Measurements from ENCODE around the gene NKX2-1.
"Not testable (repeated sequence)": the region's sequence is repeated elsewhere in the genome, so short reads cannot be mapped to it uniquely, and the experiment has no call there.

NKX2-1 gene

DNA sequence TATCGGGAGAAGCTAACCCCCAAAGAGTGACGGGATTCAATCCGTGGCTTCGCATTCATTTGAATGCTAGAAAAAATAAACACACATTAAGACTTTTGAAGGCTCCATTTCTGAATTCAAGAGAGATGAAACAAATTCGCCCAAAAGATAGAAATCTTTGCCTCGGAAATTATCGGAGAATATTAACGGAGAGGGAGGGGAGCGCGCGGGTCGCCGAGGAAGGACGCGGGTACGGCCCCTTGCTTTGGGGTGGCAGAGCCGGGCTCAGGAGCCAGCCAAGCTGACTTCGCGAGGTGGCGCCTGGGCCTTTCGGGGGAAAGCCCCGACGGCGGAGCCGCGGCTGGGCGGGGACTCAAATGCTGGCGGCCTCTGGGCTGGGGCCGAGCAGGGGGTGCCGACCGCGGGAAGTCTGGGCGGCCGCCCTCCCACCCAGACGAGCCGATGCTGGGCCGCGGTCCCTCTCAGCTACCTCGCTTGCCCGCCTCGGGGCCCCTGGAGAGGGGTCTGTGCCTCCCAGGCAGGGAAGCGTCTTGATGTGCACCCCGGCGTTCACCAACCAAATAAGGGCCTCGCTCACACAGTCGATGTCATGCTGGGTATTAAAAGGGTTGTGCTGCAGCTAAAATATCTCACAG, 14.7 kb downstream of the NKX2-1 start:
- DNase-seq = peak in 1 of 2 experiments; percentile 36

DNA sequence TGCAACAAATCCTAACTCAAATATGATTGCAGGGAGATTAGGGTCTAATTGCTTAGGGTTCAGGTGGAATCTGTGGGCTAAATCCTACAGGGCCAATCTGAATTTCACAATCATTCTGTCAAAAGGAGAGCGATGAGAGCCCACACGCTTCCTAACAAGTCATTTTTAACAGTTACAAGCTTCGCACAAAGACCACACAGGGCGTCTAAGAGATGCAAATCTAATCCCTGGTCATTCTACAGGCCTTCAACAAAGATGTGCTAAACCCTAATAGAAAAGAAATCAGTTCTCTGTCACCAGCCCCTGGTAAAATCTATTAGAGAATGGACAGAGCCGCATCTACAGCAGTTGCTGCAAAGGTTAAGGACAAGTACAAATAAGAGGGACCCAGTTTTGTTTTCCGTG, 15.3 kb downstream of the NKX2-1 start:
- DNase-seq = peak in 1 of 2 experiments; percentile 6

DNA sequence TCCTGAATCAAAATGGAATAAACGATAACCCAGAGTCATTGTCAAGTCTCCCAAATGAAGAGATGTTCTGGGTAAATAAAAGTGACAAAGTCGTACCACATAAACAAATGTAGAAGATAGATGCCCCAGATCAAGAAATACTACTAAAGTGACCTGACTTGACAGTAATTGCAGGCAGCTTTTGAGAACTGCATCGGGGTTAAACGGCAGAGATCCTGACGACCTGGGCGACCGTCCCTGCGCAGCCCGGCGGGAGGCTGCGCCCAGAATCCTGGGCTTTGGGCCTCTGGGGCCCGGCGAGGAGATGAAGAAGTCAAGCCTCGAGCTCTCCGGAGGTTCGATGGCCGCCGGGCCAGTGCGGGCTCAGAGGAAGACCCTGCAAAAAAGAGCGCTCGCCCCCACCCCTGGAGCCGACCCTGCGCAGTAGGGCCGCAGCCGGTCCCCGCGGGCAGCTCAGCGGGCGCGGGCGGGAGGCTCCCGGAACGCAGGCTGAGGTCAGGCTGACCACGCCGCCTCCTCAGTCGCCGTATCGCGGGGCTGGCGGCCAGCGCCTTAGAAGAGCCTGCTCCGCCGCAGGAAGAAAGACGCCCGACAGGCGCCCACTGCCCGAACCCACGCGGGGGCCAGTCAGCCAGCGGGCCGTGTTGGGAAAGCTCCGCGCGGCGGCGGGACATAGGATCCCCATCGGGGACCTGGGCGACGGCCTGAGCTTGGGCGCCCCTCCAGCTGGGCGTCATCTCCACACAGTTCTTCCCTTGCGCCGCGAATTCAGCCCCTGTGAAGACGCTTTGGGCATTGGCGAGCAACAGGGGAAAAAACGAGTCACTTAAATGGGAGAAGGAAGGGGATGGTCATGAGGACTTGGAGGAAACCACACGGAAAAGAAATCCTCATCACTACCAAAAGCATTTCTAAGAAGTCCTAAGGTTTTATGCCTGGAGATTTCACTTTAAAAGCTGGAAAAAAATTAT, 16.0 kb downstream of the NKX2-1 start:
- DNase-seq = no peak

DNA sequence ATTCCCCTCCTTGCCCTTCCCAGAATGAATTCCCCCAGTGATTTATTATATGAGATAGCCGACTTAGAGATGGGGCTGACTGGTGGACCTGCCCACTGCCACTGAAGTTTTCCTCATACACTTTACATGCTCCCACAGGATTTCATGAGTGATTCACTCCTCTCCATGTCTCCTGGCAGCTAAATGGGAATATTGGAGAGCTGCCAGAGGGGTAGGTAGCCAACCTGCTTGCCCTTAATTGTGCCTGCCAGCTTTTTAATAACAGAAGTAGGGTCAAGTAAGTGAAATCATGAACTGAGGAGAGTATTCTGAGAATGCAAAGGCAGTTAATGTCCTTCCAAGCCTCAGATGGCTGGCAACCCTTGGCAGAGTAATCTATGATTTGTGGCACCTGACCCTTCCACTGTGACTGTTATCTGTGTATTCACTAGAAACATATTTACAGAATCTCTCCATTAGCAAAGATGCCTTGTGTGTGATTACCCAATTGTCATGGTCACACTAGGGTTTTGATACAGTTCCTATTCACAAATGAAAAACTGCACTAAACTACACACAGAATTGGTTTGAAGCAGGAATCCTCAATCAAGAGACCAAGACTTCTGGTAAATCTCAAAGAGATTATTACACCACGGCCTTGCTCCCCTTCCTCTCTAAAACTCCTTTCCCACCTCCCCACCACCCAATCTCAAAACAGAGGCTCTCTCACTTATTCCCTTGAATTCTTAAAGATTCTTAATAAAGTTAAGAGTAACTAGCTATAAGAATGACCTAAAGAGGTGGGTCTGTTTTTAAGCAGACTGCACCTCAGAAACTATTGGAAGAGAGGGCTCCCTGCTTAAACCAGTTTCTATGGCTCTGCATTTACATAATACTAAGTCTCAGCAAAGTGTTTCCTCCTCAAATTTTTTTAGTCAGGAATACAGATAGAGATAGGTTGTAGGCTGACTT, 17.2 kb downstream of the NKX2-1 start:
- DNase-seq = no peak

DNA sequence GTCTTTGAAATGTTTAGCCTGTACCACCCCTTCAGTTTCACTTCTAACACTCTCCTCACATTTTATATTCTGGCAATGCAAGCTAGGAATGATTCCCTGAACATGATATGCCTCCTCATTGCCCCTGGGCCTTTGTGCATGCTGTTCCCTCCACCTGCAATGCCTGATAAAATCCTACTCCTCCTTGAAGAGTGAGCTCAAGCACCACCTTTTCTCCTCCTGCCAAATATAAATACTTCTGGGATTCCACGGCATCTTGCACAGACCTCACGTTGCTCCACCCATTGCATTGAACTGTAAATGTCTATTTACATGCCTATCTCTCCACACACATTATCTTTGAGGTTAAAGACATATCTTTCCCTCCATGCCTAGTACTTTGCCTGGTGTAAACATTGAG, 21.1 kb downstream of the NKX2-1 start:
- no peak for DNase-seq

DNA sequence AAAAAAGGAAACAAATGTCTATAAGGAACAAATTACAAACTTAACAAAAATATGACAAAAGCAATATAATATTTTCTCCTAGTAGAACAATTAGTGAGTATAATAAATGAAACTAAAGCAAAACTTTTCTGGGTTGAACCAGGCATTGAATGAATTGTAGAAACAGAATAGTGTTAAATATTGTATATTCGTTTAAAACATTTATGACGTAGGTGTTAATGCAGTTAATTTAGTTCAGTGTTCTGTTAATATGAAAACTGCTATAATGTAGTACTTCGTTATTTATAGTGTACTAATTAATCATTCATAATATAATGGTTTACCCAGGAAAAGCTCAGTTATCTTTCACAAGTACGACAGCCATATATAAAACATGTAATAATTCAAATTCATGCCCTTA, 23.7 kb downstream of the NKX2-1 start:
- DNase-seq = no peak

DNA sequence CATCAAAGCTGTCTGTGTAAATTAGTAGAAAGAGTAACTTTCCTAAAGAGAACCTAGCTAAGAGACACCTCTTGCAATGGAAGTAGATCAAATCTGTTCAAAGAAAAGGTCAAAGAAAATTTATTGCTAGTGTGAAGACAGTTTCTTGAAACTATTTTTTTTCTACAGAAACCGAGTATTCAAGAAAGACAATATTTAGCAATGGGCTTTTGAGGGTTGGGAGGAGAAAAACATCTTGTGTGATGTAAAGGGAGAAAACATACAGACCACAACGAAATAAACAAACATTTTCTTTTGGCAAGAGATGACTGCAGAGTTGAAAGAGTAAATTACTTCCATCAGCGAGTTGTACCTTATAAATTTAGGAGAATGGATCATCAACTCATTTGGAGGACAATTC, 24.4 kb downstream of the NKX2-1 start:
- no peak for DNase-seq

DNA sequence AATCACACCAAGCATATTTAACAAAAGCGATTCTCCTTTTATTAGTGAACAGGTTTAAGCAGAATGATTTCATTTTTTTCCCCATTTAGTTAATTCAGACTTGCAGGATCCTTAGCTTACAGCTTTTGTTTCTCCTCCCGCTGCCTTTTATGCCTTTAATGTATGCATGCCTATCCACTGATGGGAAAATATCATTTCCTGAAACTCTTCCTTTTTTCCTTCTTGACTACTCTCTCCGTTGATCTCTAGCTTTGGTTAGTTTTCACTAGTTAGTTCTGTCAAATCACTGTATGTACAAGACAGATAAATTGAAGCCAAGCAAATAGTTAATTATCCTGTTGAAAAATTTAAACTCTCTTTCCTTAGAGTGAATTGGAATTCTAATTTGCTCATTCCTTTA, 26.3 kb downstream of the NKX2-1 start:
- DNase-seq = no peak

DNA sequence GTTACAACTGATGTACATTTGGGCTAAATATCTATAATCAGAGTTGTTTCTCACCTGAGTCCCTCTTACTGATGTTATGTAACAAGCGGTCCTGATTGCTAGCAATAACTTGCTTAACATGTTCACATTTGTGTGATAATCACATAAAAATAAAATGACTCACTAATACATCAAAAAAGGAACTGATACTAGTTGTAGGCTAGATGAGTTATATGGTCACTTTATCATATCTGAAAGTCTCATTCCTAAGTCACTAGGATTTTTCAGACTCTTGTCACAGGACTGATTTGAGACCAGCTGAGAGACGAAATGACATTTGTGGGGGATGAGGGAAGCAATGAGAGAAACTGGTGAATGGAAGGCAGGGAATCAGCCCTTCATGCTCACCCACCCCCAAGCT, 34.3 kb downstream of the NKX2-1 start:
- no peak for DNase-seq

DNA sequence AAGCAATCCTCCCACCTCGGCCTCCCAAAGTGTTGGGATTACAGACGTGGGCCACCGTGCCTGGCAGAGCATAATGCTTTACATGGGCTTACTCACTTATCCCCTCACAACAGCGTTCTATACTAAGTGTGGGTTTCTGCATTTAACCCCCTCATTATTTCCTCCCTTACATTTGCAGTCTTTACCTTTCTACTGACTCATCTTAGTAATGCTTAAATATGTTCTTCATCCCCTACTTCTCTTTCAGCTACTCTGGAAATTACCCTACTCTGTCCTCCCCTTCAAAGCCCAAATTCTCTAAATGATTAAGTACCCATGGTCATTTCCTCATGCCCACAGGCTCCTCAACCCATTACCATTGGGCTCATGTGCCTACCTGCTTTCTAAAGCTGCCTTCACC, 40.7 kb downstream of the NKX2-1 start:
- DNase-seq = no peak

DNA sequence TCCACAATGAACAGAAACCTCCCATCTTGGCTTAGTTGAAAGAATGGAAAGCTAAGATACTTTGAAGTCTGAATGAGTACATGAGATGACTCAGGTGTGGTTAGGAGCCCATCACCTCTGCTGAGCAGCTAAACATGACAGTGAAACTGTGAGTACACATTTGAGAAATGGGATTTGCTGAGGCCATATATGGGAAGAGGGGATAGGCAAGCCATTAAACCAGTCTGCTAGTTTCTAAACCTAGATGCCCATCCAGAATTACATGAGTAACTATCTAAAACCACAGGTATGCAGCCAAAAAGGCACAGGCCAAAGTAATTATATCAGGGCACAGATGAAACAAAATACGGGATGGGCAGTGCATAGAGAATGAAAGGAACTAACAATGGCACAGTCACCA, 41.2 kb downstream of the NKX2-1 start:
- no peak for DNase-seq

DNA sequence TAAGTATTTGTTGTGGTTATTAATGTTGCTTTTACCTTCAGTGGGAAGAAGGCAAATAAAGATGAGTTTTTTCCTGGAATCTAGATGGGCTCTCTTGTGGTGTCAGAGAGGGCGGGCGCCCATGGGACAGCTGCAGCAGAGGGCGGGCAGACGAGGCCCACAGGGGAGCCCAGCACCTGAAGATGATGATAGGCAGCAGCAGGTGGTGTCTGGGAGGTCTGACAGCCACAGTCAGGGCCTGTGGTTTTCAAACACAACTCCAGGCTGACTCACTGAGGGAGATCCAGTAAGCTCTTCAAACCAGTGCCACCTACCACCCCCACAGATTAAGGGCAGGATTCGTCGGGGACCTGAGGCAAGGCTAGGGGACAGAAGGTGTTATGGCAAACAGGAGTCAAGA, 42.8 kb downstream of the NKX2-1 start:
- no peak for DNase-seq

DNA sequence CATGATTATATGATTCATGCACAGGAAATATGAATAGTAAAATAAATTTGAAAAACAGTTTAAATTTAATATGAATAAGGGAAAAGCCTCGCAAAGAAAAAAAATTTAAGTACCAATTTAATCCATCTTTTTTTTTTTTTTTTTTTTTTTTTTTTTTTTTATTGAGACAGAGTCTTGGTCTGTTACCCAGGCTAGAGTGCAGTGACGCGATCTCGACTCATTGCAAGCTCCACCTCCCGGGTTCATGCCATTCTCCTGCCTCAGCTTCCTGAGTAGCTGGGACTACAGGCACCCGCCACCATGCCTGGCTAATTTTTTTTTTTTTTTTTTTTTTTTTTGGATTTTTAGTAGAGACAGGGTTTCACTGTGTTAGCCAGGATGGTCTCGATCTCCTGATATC, 44.0 kb downstream of the NKX2-1 start:
- not testable (repeated sequence) for DNase-seq

DNA sequence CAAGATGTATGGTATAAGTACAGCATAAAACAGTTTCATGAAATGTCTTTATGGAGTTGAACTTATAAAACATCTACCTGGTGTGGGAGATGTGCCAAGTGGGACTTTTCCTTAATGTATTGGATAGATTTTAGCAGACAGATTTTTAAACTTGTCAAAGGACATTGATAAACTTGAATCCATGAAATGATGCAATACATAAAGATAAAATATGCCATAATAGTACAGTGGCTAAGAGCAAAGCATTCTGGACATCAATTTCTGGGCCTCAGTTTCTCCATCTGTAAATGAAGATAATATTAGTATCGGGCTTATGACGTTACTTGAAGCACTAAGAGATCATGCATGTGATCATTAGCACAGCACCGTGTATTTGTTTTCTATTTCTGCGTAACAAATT, 45.4 kb downstream of the NKX2-1 start:
- DNase-seq = no peak

DNA sequence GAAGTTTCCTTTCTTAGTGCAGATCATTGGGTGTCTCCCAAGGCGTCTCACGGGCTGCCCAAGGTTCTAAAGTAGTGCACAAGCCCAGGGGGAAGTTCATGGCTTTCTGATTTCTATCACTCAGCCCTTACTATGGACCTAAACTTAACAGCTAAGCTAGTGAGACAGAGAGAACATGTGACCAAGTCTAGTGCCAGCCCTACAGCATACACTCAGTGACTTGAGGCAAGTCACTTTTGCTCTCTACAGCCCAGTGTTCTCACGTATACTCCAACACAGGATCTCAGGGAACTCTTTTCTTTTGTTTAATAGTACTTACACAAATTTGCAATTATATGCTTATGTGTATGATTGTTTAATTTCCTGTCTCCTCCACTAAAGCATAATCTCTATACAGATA, 48.6 kb downstream of the NKX2-1 start:
- DNase-seq = no peak

DNA sequence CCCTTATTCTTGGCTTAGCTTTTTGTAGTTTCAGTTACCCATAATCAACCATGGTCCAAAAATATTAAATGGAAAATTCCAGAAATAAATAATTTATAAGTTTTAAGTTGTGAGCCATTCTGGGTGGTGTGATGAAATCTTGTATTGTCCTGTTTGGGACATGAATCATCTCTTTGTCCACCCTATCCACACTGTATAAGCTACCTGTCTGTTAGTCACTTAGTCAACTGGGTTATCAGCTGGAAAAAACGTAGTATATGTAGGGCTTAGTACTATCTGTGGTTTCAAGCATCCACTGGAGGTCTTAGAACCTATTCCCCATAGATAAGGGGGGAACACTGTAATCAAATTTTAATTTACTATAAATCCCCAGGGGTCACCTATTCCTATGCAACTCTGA, 52.7 kb downstream of the NKX2-1 start:
- DNase-seq = no peak

All from NCI-H526 (cell line).